IMR-90 (cell line): ENCODE measurements around the gene AHSG. TPM values are rescaled to one million over a fixed set of nuclear protein-coding genes. Genes with fewer than 3 reads are reported as not detected.

ENCODE experiments used
- ATAC-seq: fragments of 200-7000 bp; cut with Tn5 transposase; 2 replicates; pipeline ENCODE4 v1.9.1; 2020; ENCODE audit warnings: low read depth, mild to moderate bottlenecking, moderate library complexity
- BruUV-seq: library from RNA; stranded (reverse); fragments of 400-500 nt; replicated peaks from 2 replicates; lab custom pipeline; 2021; lab: Mats Ljungman, UMichigan
- CTCF ChIA-PET: fragments of 300-600 bp; formaldehyde crosslinking; extraction: SDS; loops from one replicate; lab custom pipeline; 2021; ENCODE audit warnings: antibody characterized with exemption; lab: Yijun Ruan, JAX
- POLR2A ChIA-PET: fragments of 300-600 bp; sonication (Branson Sonifier 250); formaldehyde crosslinking; loops from one replicate; lab custom pipeline; 2022; ENCODE audit warnings: antibody characterized with exemption; ENCODE audit not compliant: unreplicated experiment; lab: Charles Lee
- DNase-seq: peaks from one replicate; pipeline ENCODE4 v3.0.0; 2013
- H2AFZ ChIP-seq: replicated peaks from 2 replicates; pipeline ENCODE3; 2013; ENCODE audit warnings: low read length, mild to moderate bottlenecking; ENCODE audit not compliant: poor library complexity
- H2AK5ac ChIP-seq: 2 replicates; pipeline ENCODE4 v1.6.1; 2013; ENCODE audit warnings: low read depth, low read length, inconsistent platforms
- H2AK9ac ChIP-seq: replicated peaks from 2 replicates; pipeline ENCODE3; 2013; ENCODE audit warnings: mild to moderate bottlenecking, low read depth, low read length, moderate library complexity; ENCODE audit not compliant: poor library complexity
- H2BK120ac ChIP-seq: 2 replicates; pipeline ENCODE4 v1.6.1; 2013; ENCODE audit warnings: low read depth, low read length, inconsistent platforms
- H2BK15ac ChIP-seq: 3 replicates; pipeline ENCODE4 v1.6.1; 2013; ENCODE audit warnings: low read depth, low read length, inconsistent platforms
- H2BK20ac ChIP-seq: 2 replicates; pipeline ENCODE4 v1.6.1; 2013; ENCODE audit warnings: low read depth, mild to moderate bottlenecking, inconsistent platforms, low read length, moderate library complexity
- H2BK5ac ChIP-seq: 2 replicates; pipeline ENCODE4 v1.6.1; 2013; ENCODE audit warnings: mild to moderate bottlenecking, low read depth, low read length, inconsistent platforms; ENCODE audit not compliant: poor library complexity, severe bottlenecking
- H3K14ac ChIP-seq: replicated peaks from 2 replicates; pipeline ENCODE4 v1.6.1; 2013; ENCODE audit warnings: low read depth, low read length, inconsistent platforms
- H3K18ac ChIP-seq: 2 replicates; pipeline ENCODE4 v1.6.1; 2013; ENCODE audit warnings: low read depth, low read length, control low read depth
- H3K23ac ChIP-seq: 2 replicates; pipeline ENCODE4 v1.6.1; 2013; ENCODE audit warnings: low read depth, low read length, inconsistent platforms
- H3K27ac ChIP-seq: 2 replicates; pipeline ENCODE4 v1.5.1; 2013; ENCODE audit warnings: mild to moderate bottlenecking, control low read depth, low read length; ENCODE audit not compliant: insufficient read depth
- H3K27me3 ChIP-seq: 2 replicates; pipeline ENCODE4 v1.6.1; 2013; ENCODE audit warnings: low read length; ENCODE audit not compliant: control insufficient read depth, insufficient read depth
- H3K36me3 ChIP-seq: 2 replicates; pipeline ENCODE4 v1.6.1; 2013; ENCODE audit warnings: low read length, mixed read lengths; ENCODE audit not compliant: control insufficient read depth, insufficient read depth
- H3K4ac ChIP-seq: 2 replicates; pipeline ENCODE4 v1.6.1; 2013; ENCODE audit warnings: low read depth, low read length, inconsistent platforms
- H3K4me1 ChIP-seq: 2 replicates; pipeline ENCODE4 v1.6.1; 2013; ENCODE audit warnings: low read length, mixed read lengths; ENCODE audit not compliant: control insufficient read depth, insufficient read depth
- H3K4me2 ChIP-seq: 2 replicates; pipeline ENCODE4 v1.6.1; 2013; ENCODE audit warnings: low read depth, mild to moderate bottlenecking, control low read depth, low read length, moderate library complexity
- H3K4me3 ChIP-seq: 2 replicates; pipeline ENCODE4 v1.5.1; 2013; ENCODE audit warnings: low read depth, mild to moderate bottlenecking, control low read depth, low read length, moderate library complexity; ENCODE audit not compliant: insufficient read depth
- H3K56ac ChIP-seq: 2 replicates; pipeline ENCODE4 v1.6.1; 2013; ENCODE audit warnings: low read length, inconsistent platforms; ENCODE audit not compliant: insufficient read depth; ENCODE audit errors: extremely low read depth
- H3K79me1 ChIP-seq, 2 experiments: 2 replicates each; pipeline ENCODE4 v1.6.1; 2013; ENCODE audit warnings: low read length in 2 of 2, inconsistent platforms in 1 of 2, low read depth in 1 of 2
- H3K9ac ChIP-seq: 2 replicates; pipeline ENCODE4 v1.6.1; 2013; ENCODE audit warnings: low read depth, low read length, control low read depth
- H3K9me1 ChIP-seq: 2 replicates; pipeline ENCODE4 v1.6.1; 2013; ENCODE audit warnings: low read length, inconsistent platforms; ENCODE audit not compliant: insufficient read depth
- H3K9me3 ChIP-seq: 2 replicates; pipeline ENCODE4 v1.6.1; 2013; ENCODE audit warnings: low read length; ENCODE audit not compliant: control insufficient read depth, insufficient read depth
- H4K20me1 ChIP-seq: 2 replicates; pipeline ENCODE4 v1.6.1; 2013; ENCODE audit warnings: low read length, inconsistent platforms; ENCODE audit not compliant: insufficient read depth
- H4K5ac ChIP-seq: 2 replicates; pipeline ENCODE4 v1.6.1; 2013; ENCODE audit warnings: mild to moderate bottlenecking, low read depth, low read length, control low read depth
- H4K8ac ChIP-seq, 2 experiments: 2 replicates each; pipeline ENCODE4 v1.6.1; 2013; ENCODE audit warnings: low read depth in 2 of 2, low read length in 2 of 2, control low read depth in 1 of 2, inconsistent platforms in 1 of 2
- H4K91ac ChIP-seq: 2 replicates; pipeline ENCODE4 v1.6.1; 2013; ENCODE audit warnings: low read depth, low read length, inconsistent platforms; ENCODE audit not compliant: insufficient read depth
- CHD1 ChIP-seq: IDR thresholded peaks from 2 replicates; pipeline ENCODE4 v1.6.1; 2012; ENCODE audit warnings: low read depth, low read length, improper control_type of control experiment
- ELK1 ChIP-seq: fragments of 150-350 bp; IDR thresholded peaks from 2 replicates; pipeline ENCODE4 v1.6.1; 2016; ENCODE audit warnings: low read depth, mild to moderate bottlenecking, low read length, moderate library complexity, borderline replicate concordance
- MAZ ChIP-seq: IDR thresholded peaks from 2 replicates; pipeline ENCODE4 v1.6.1; 2012; ENCODE audit warnings: low read depth, mild to moderate bottlenecking, low read length, improper control_type of control experiment, moderate library complexity, borderline replicate concordance
- RCOR1 ChIP-seq: IDR thresholded peaks from 2 replicates; pipeline ENCODE4 v1.6.1; 2012; ENCODE audit warnings: mild to moderate bottlenecking, low read length, improper control_type of control experiment; ENCODE audit not compliant: insufficient replicate concordance
- dilution Hi-C: fragments of 300-500 bp; cut with HindIII; formaldehyde crosslinking; loops from one replicate; pipeline ENCODE4 v1.14.3; 2018; ENCODE audit warnings: low sequenced_read_pairs; ENCODE audit not compliant: unreplicated experiment
- in situ Hi-C: fragments of 300-500 bp; cut with MboI; formaldehyde crosslinking; loops from 3 replicates; pipeline ENCODE4 v1.14.3; 2019; ENCODE audit warnings: low sequenced_read_pairs, inconsistent platforms, mixed read lengths
- intact Hi-C: fragments of 100-400 bp; cut with micrococcal nuclease; formaldehyde crosslinking; loops from 2 replicates; pipeline ENCODE4 v1.10.0; 2022
- polyA plus RNA-seq, 3 experiments: library from polyadenylated mRNA; depleted of rRNA; stranded (reverse); fragments of >200 nt; gene quantifications; 2 replicates each; pipeline ENCODE4 v1.2.3, GENCODE V29; 2012; ENCODE audit warnings: low replicate concordance in 1 of 3
- total RNA-seq: library from RNA; depleted of rRNA; stranded (reverse); fragments of >200 nt; gene quantifications from 2 replicates; pipeline ENCODE4 v1.2.3, GENCODE V29; 2012

Gene AHSG
- total and polyA plus RNA-seq, 2 of the 4 experiments (the other 2 are of a cell fraction) = not detected

- H3K27me3 ChIP-seq = peaks cover 3% of the 10 kb centered on the region; the same call in 1 of the 2 replicates
- no peak for ATAC-seq
- POLR2A ChIA-PET = no interaction called here
These were observed 25.7 kb upstream of the AHSG start for GRCh38 chr3:186587183-186587582.

More at GRCh38 chr3:186587183-186587582, 25.7 kb upstream of the AHSG start:
- no peak overlapping the region for H3K9ac ChIP-seq
- no peak overlapping the region for H2AFZ ChIP-seq
- TF ChIP-seq CHD1 = no peak
- no peak for TF ChIP-seq ELK1
- TF ChIP-seq RCOR1 = no peak
- TF ChIP-seq MAZ = no peak
- H2BK5ac ChIP-seq = no peak overlapping the region
- H4K20me1 ChIP-seq = no peaks in the 10 kb centered on the region
- H3K79me1 ChIP-seq = no peaks in the 10 kb centered on the region
- H3K4me3 ChIP-seq = no peak overlapping the region
- CTCF ChIA-PET = interaction anchor here (1.1 to 1.8 kb wide), 2 partner anchors 10 to 27 kb away, joined by 4 read pairs; no protein-coding TSS in a partner anchor
- no peak overlapping the region for H4K5ac ChIP-seq
- no peak overlapping the region for H3K4ac ChIP-seq
- H2AK5ac ChIP-seq = no peak overlapping the region
- in situ Hi-C loops = no loop called here
- no peak overlapping the region for H3K14ac ChIP-seq
- H3K4me2 ChIP-seq = no peak overlapping the region
- no peak overlapping the region for H4K8ac ChIP-seq
- H3K18ac ChIP-seq = no peak overlapping the region
- no peak overlapping the region for H3K27ac ChIP-seq
- H3K56ac ChIP-seq = no peak overlapping the region
- no peak overlapping the region for H2BK120ac ChIP-seq
- H4K91ac ChIP-seq = no peak overlapping the region
- H3K4me1 ChIP-seq = no peaks in the 10 kb centered on the region; the same call in 1 of the 2 replicates
- intact Hi-C loops = no loop called here
- dilution Hi-C loops = no loop called here
- H2AK9ac ChIP-seq = no peak overlapping the region
- no peak overlapping the region for H3K23ac ChIP-seq
- peaks cover 11% of the 10 kb centered on the region for H3K36me3 ChIP-seq
- no peak for DNase-seq
- H2BK20ac ChIP-seq = no peak overlapping the region
- no peak overlapping the region for H2BK15ac ChIP-seq
- BruUV-seq = no TSS peak
- H3K9me1 ChIP-seq = no peaks in the 10 kb centered on the region
- no peaks in the 10 kb centered on the region for H3K9me3 ChIP-seq
